NB4 (cell line): ENCODE measurements around the gene INHBC.

ENCODE experiments used
- POLR2A ChIP-seq: IDR thresholded peaks from 2 replicates; pipeline ENCODE4 v1.6.1; 2011; ENCODE audit warnings: mild to moderate bottlenecking; ENCODE audit not compliant: insufficient read length; ENCODE audit errors: extremely low read depth
- TF ChIP-seq, protein P1 (sequence below): IDR thresholded peaks from one replicate; pipeline ENCODE4 v1.5.1; 2012; ENCODE audit warnings: low read depth, low read length

GRCh38 chr12:57454566-57455373 is 20.2 kb downstream of the INHBC start, which contains the start of gene INHBE:
- TF ChIP-seq, protein P1, sequence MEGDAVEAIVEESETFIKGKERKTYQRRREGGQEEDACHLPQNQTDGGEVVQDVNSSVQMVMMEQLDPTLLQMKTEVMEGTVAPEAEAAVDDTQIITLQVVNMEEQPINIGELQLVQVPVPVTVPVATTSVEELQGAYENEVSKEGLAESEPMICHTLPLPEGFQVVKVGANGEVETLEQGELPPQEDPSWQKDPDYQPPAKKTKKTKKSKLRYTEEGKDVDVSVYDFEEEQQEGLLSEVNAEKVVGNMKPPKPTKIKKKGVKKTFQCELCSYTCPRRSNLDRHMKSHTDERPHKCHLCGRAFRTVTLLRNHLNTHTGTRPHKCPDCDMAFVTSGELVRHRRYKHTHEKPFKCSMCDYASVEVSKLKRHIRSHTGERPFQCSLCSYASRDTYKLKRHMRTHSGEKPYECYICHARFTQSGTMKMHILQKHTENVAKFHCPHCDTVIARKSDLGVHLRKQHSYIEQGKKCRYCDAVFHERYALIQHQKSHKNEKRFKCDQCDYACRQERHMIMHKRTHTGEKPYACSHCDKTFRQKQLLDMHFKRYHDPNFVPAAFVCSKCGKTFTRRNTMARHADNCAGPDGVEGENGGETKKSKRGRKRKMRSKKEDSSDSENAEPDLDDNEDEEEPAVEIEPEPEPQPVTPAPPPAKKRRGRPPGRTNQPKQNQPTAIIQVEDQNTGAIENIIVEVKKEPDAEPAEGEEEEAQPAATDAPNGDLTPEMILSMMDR: no peak
- TF ChIP-seq POLR2A: no peak
